H9 (cell line): ENCODE results near the gene EPHB2. TPM values are rescaled to one million over a fixed set of nuclear protein-coding genes. Genes with fewer than 3 reads are reported as not detected.

Experiments
- DNase-seq: peaks from one replicate; pipeline ENCODE4 v3.0.0-alpha.2; 2017
- H2AFZ ChIP-seq: one replicate; pipeline ENCODE4 v1.6.1; 2013; ENCODE audit warnings: mild to moderate bottlenecking, low read length, control low read depth, moderate library complexity
- H2AK5ac ChIP-seq: 2 replicates; pipeline ENCODE4 v1.6.1; 2013; ENCODE audit warnings: low read length, control low read depth, mixed read lengths; ENCODE audit not compliant: insufficient read length
- H2BK120ac ChIP-seq: one replicate; pipeline ENCODE4 v1.6.1; 2013; ENCODE audit warnings: low read depth, mild to moderate bottlenecking, low read length, control low read depth, inconsistent platforms; ENCODE audit not compliant: poor library complexity, severe bottlenecking
- H2BK12ac ChIP-seq: 2 replicates; pipeline ENCODE4 v1.6.1; 2013; ENCODE audit warnings: low read length, control low read depth, mixed read lengths, low read depth; ENCODE audit not compliant: insufficient read length
- H2BK15ac ChIP-seq: 2 replicates; pipeline ENCODE4 v1.6.1; 2013; ENCODE audit warnings: low read depth, low read length, control low read depth
- H2BK20ac ChIP-seq: one replicate; pipeline ENCODE4 v1.6.1; 2013; ENCODE audit warnings: low read depth, mild to moderate bottlenecking, low read length, control low read depth, inconsistent platforms; ENCODE audit not compliant: poor library complexity, severe bottlenecking
- H2BK5ac ChIP-seq: 2 replicates; pipeline ENCODE4 v1.6.1; 2013; ENCODE audit warnings: low read length, control low read depth, mixed read lengths; ENCODE audit not compliant: insufficient read length
- H3K14ac ChIP-seq: 2 replicates; pipeline ENCODE4 v1.6.1; 2013; ENCODE audit warnings: low read length, control low read depth; ENCODE audit not compliant: insufficient read depth
- H3K18ac ChIP-seq: 2 replicates; pipeline ENCODE4 v1.6.1; 2013; ENCODE audit warnings: low read depth, mild to moderate bottlenecking, mixed read lengths, low read length, control low read depth; ENCODE audit not compliant: insufficient read length
- H3K23ac ChIP-seq: 2 replicates; pipeline ENCODE4 v1.6.1; 2013; ENCODE audit warnings: low read length, control low read depth, mixed read lengths, low read depth; ENCODE audit not compliant: insufficient read length
- H3K23me2 ChIP-seq: 2 replicates; pipeline ENCODE4 v1.6.1; 2013; ENCODE audit warnings: low read depth, mild to moderate bottlenecking, mixed read lengths, low read length, control low read depth; ENCODE audit not compliant: insufficient read length, poor library complexity, severe bottlenecking
- H3K27ac ChIP-seq: 2 replicates; pipeline ENCODE4 v1.5.1; 2013; ENCODE audit warnings: low read length, control low read depth, mixed read lengths, low read depth; ENCODE audit not compliant: insufficient read length
- H3K27me3 ChIP-seq: 2 replicates; pipeline ENCODE4 v1.6.1; 2013; ENCODE audit warnings: low read length, control low read depth, inconsistent platforms; ENCODE audit not compliant: insufficient read depth
- H3K4ac ChIP-seq: 2 replicates; pipeline ENCODE4 v1.6.1; 2013; ENCODE audit warnings: low read depth, mild to moderate bottlenecking, control low read depth, inconsistent platforms, low read length, moderate library complexity
- H3K4me1 ChIP-seq: 2 replicates; pipeline ENCODE4 v1.6.1; 2013; ENCODE audit warnings: low read length, control low read depth, inconsistent platforms; ENCODE audit not compliant: insufficient read depth
- H3K4me2 ChIP-seq: 2 replicates; pipeline ENCODE4 v1.6.1; 2013; ENCODE audit warnings: low read length, control low read depth, mixed read lengths; ENCODE audit not compliant: insufficient read length, insufficient read depth
- H3K56ac ChIP-seq: 2 replicates; pipeline ENCODE4 v1.6.1; 2013; ENCODE audit warnings: low read depth, mild to moderate bottlenecking, mixed read lengths, low read length, control low read depth; ENCODE audit not compliant: insufficient read length
- H3K79me1 ChIP-seq: 2 replicates; pipeline ENCODE4 v1.6.1; 2013; ENCODE audit warnings: low read depth, mild to moderate bottlenecking, moderate library complexity, low read length, control low read depth, inconsistent platforms; ENCODE audit not compliant: insufficient read depth, poor library complexity, severe bottlenecking
- H3K79me2 ChIP-seq: 2 replicates; pipeline ENCODE4 v1.6.1; 2013; ENCODE audit warnings: low read length, control low read depth, inconsistent platforms; ENCODE audit not compliant: insufficient read depth
- H3K9ac ChIP-seq: 2 replicates; pipeline ENCODE4 v1.6.1; 2013; ENCODE audit warnings: low read length, control low read depth, mixed read lengths; ENCODE audit not compliant: insufficient read length; ENCODE audit errors: extremely low read depth
- H3K9me3 ChIP-seq: one replicate; pipeline ENCODE4 v1.6.1; 2013; ENCODE audit warnings: low read depth, low read length, inconsistent platforms; ENCODE audit not compliant: control insufficient read depth
- H3T11ph ChIP-seq: one replicate; pipeline ENCODE4 v1.6.1; 2013; ENCODE audit warnings: mild to moderate bottlenecking, low read length, control low read depth, inconsistent platforms
- H4K20me1 ChIP-seq: one replicate; pipeline ENCODE4 v1.6.1; 2013; ENCODE audit not compliant: control insufficient read depth, insufficient read length, insufficient read depth
- H4K5ac ChIP-seq: 2 replicates; pipeline ENCODE4 v1.6.1; 2013; ENCODE audit warnings: low read depth, mild to moderate bottlenecking, mixed read lengths, low read length, control low read depth; ENCODE audit not compliant: insufficient read length
- H4K8ac ChIP-seq: replicated peaks from 2 replicates; pipeline ENCODE4 v1.6.1; 2013; ENCODE audit warnings: low read length, control low read depth, mixed read lengths, low read depth; ENCODE audit not compliant: insufficient read length
- H4K91ac ChIP-seq: 2 replicates; pipeline ENCODE4 v1.6.1; 2013; ENCODE audit warnings: low read depth, mild to moderate bottlenecking, moderate library complexity, mixed read lengths, low read length, control low read depth; ENCODE audit not compliant: insufficient read length
- H3K27ac Mint-ChIP-seq, 3 experiments: 2 replicates in 2 of 3; 3 replicates in 1 of 3; pipeline ENCODE4 v1.8.0; 2020 to 2021; ENCODE audit warnings: mixed read lengths in 3 of 3, mild to moderate bottlenecking in 1 of 3, moderate library complexity in 1 of 3
- H3K27me3 Mint-ChIP-seq: 2 replicates; pipeline ENCODE4 v1.8.0; 2021; ENCODE audit warnings: low read depth, mild to moderate bottlenecking, moderate library complexity, mixed read lengths
- H3K36me3 Mint-ChIP-seq, 3 experiments: 2 replicates in 2 of 3; 3 replicates in 1 of 3; pipeline ENCODE4 v1.8.0; 2020 to 2021; ENCODE audit warnings: low read depth in 3 of 3, mixed read lengths in 3 of 3; ENCODE audit not compliant: insufficient read depth in 1 of 3
- H3K4me1 Mint-ChIP-seq, 2 experiments: 2 replicates each; pipeline ENCODE4 v1.8.0; 2020; ENCODE audit warnings: mixed read lengths in 2 of 2
- H3K4me3 Mint-ChIP-seq, 2 experiments: 2 replicates in 1 of 2; 3 replicates in 1 of 2; pipeline ENCODE4 v1.8.0; 2020 to 2021; ENCODE audit warnings: mild to moderate bottlenecking in 2 of 2, mixed read lengths in 2 of 2, moderate library complexity in 1 of 2
- H3K9me3 Mint-ChIP-seq, 2 experiments: 2 replicates in 1 of 2; 3 replicates in 1 of 2; pipeline ENCODE4 v1.8.0; 2020; ENCODE audit warnings: mild to moderate bottlenecking in 2 of 2, mixed read lengths in 2 of 2, moderate library complexity in 1 of 2
- WGBS: extraction: QIAGEN DNeasy Blood & Tissue Kit; methylation state at CpG from one replicate; pipeline ENCODE4 v1.1.7; 2013; ENCODE audit warnings: missing lambda C conversion rate, low lambda C conversion rate, mixed read lengths; ENCODE audit not compliant: insufficient read length; ENCODE audit errors: extremely low coverage; 5-methylcytosine and 5-hydroxymethylcytosine counted together
- total RNA-seq: library from RNA; stranded (reverse); gene quantifications from 2 replicates; pipeline ENCODE4 v1.2.1, GENCODE V29; 2021
- TF ChIP-seq, protein P1 (sequence below): fragments of 200-600 bp; sonication (generic); conservative IDR thresholded peaks from 3 replicates; pipeline ENCODE4 v1.8.0; 2021; ENCODE audit warnings: antibody characterized with exemption, mild to moderate bottlenecking

The EPHB2 gene
- total RNA-seq, 1 experiment from 2014 or later, result 9.5 TPM

DNA sequence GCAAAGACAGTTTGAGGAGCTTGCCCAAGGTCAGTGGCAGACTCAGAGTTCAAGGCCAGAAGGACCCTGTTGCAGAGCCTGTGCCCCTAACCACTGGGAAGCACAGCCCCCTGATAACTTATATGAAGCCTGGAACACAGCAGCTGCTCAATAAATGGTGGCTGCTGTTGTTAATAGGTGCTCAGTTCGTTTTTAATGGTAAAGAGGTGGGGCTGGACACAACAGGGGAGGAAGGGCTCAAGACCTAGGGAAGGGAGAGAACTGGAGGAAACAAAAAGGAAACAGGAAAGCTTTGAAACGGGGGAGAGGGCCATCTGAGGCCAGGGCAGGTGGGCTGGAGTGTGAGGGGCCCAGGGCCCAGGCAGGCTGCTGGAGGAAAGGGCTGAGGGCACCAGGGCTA, 136.6 kb downstream of the EPHB2 start:
- H3K79me1 ChIP-seq, result no peaks in the 10 kb centered on the region
- no peak overlapping the region for H3K14ac ChIP-seq
- H3K4me1 ChIP-seq, result 0 out of 2 replicates have a peak, but pooled peaks cover 2% of the 10 kb centered on the region
- no peak overlapping the region for H3K9ac ChIP-seq
- no peak overlapping the region for H2BK12ac ChIP-seq
- no peaks in the 10 kb centered on the region for H4K20me1 ChIP-seq
- TF ChIP-seq, protein P1, sequence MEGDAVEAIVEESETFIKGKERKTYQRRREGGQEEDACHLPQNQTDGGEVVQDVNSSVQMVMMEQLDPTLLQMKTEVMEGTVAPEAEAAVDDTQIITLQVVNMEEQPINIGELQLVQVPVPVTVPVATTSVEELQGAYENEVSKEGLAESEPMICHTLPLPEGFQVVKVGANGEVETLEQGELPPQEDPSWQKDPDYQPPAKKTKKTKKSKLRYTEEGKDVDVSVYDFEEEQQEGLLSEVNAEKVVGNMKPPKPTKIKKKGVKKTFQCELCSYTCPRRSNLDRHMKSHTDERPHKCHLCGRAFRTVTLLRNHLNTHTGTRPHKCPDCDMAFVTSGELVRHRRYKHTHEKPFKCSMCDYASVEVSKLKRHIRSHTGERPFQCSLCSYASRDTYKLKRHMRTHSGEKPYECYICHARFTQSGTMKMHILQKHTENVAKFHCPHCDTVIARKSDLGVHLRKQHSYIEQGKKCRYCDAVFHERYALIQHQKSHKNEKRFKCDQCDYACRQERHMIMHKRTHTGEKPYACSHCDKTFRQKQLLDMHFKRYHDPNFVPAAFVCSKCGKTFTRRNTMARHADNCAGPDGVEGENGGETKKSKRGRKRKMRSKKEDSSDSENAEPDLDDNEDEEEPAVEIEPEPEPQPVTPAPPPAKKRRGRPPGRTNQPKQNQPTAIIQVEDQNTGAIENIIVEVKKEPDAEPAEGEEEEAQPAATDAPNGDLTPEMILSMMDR, result no peak
- H4K5ac ChIP-seq, result no peak overlapping the region
- Mint-ChIP-seq H3K9me3 (no peaks in the 10 kb centered on the region), H3K36me3 (no peaks in the 10 kb centered on the region), H3K4me1 (peaks cover 20 to 34% of the 10 kb centered on the region in 2 experiments), H3K4me3 (no peak overlapping the region), H3K27ac (no peak overlapping the region), H3K27me3 (peaks cover 4% of the 10 kb centered on the region; the same call in 1 of the 2 replicates)
- H3K27ac ChIP-seq, result no peak overlapping the region
- H2BK15ac ChIP-seq, result no peak overlapping the region
- WGBS, result no CpG with 5 or more reads among the region's 2 CpGs
- no peak overlapping the region for H2BK20ac ChIP-seq
- H3K4me2 ChIP-seq, result no peak overlapping the region
- no peak overlapping the region for H2BK120ac ChIP-seq
- DNase-seq, result no peak
- no peaks in the 10 kb centered on the region for H3K23me2 ChIP-seq
- no peak overlapping the region for H2BK5ac ChIP-seq
- no peak overlapping the region for H4K91ac ChIP-seq
- no peak overlapping the region for H3K56ac ChIP-seq
- H2AFZ ChIP-seq, result no peak overlapping the region
- no peaks in the 10 kb centered on the region for H3K27me3 ChIP-seq
- no peak overlapping the region for H3T11ph ChIP-seq
- H3K23ac ChIP-seq, result no peak overlapping the region
- no peaks in the 10 kb centered on the region for H3K79me2 ChIP-seq
- H3K18ac ChIP-seq, result no peak overlapping the region
- no peak overlapping the region for H2AK5ac ChIP-seq
- H4K8ac ChIP-seq, result no peak overlapping the region
- H3K9me3 ChIP-seq, result no peaks in the 10 kb centered on the region
- H3K4ac ChIP-seq, result no peak overlapping the region
